SK-N-MC (cell line): ENCODE data around the gene PJA1.

ENCODE experiments used
- EZH2 ChIP-seq: fragments of 200-600 bp; sonication (generic); IDR thresholded peaks from one replicate; pipeline ENCODE4 v1.6.1; 2017; ENCODE audit warnings: antibody characterized with exemption
- FOXP2 ChIP-seq: optimal IDR thresholded peaks from 2 replicates; pipeline ENCODE3; 2011; ENCODE audit warnings: mild to moderate bottlenecking, moderate library complexity; ENCODE audit not compliant: insufficient read depth; ENCODE audit errors: extremely low read length, control extremely low read depth
- POLR2AphosphoS5 ChIP-seq: IDR thresholded peaks from 2 replicates; pipeline ENCODE4 v1.6.1; 2012; ENCODE audit warnings: mild to moderate bottlenecking, low read depth, low read length, borderline replicate concordance

- TF ChIP-seq POLR2AphosphoS5 (no peak), EZH2 (no peak), FOXP2 (no peak)
Observed at GRCh38 chrX:69151866-69152284, 13.4 kb downstream of the PJA1 start.
